Globus pallidus (tissue), 1 donor: ENCODE measurements around the gene DEGS2.

Experiments used
- DNase-seq: peaks from one replicate; pipeline ENCODE4 v3.0.0-alpha.2; 2015; ENCODE audit warnings: low spot score

Gene DEGS2

GRCh38 chr14:100132161-100132902 is 27.1 kb downstream of the DEGS2 start:
- DNase-seq: no peak

GRCh38 chr14:100131181-100131580 is 28.3 kb downstream of the DEGS2 start:
- DNase-seq: no peak

- no peak for DNase-seq
Measured at GRCh38 chr14:100130521-100130920, 28.9 kb downstream of the DEGS2 start.

- no peak for DNase-seq
Measured at GRCh38 chr14:100129161-100129589, 30.3 kb downstream of the DEGS2 start.

GRCh38 chr14:100128688-100129087 is 30.8 kb downstream of the DEGS2 start:
- DNase-seq: no peak

GRCh38 chr14:100127853-100128455 is 31.5 kb downstream of the DEGS2 start:
- DNase-seq: no peak

GRCh38 chr14:100126401-100126800 is 33.0 kb downstream of the DEGS2 start:
- DNase-seq: no peak

GRCh38 chr14:100124551-100125088 is 34.8 kb downstream of the DEGS2 start:
- no peak for DNase-seq

- DNase-seq: no peak
Measured at GRCh38 chr14:100123618-100124017, 35.8 kb downstream of the DEGS2 start.

- no peak for DNase-seq
Measured at GRCh38 chr14:100122481-100123223, 36.8 kb downstream of the DEGS2 start.

GRCh38 chr14:100121643-100122480 is 37.6 kb downstream of the DEGS2 start:
- DNase-seq: no peak

GRCh38 chr14:100120522-100121269 is 38.7 kb downstream of the DEGS2 start:
- DNase-seq: no peak

- no peak for DNase-seq
Measured at GRCh38 chr14:100119251-100119650, 40.2 kb downstream of the DEGS2 start.

- DNase-seq: no peak
Measured at GRCh38 chr14:100118396-100119011, 40.9 kb downstream of the DEGS2 start.

GRCh38 chr14:100117633-100118395 is 41.6 kb downstream of the DEGS2 start:
- no peak for DNase-seq

- no peak for DNase-seq
Measured at GRCh38 chr14:100117026-100117425, 42.4 kb downstream of the DEGS2 start.

GRCh38 chr14:100116134-100116533 is 43.3 kb downstream of the DEGS2 start:
- no peak for DNase-seq

GRCh38 chr14:100115726-100116125 is 43.7 kb downstream of the DEGS2 start:
- peak; percentile 93 for DNase-seq

- no peak for DNase-seq
Measured at GRCh38 chr14:100115236-100115635, 44.2 kb downstream of the DEGS2 start.
